Heart left ventricle (tissue), 16 donors: ENCODE data around the gene KSR2. TPM values are rescaled to one million over a fixed set of nuclear protein-coding genes. Genes with fewer than 3 reads are reported as not detected.
"Not testable (repeated sequence)": the region's sequence is repeated elsewhere in the genome, so short reads cannot be mapped to it uniquely, and the experiment has no call there.

Experiments used
- ATAC-seq, 4 donors: fragments of 200-7000 bp; cut with Tn5 transposase; one replicate each; pipeline ENCODE4 v1.9.1; 2020 to 2022; ENCODE audit warnings: moderate library complexity in 4 of 4, mild to moderate bottlenecking in 3 of 4, moderate number of reproducible peaks in 1 of 4
- DNase-seq, 5 donors: peaks; one replicate each; pipeline ENCODE4 v3.0.0-alpha.2; 2020
- H3K27ac ChIP-seq, 12 donors: fragments of 200-600 bp; sonication (generic) in 4 of 12; one replicate each; pipeline versions ENCODE4 v1.5.0 to v1.8.0; 2016 to 2022; ENCODE audit warnings: mild to moderate bottlenecking in 2 of 12
- H3K27me3 ChIP-seq, 9 donors: fragments of 200-600 bp; sonication (generic) in 2 of 9; one replicate each; pipeline versions ENCODE4 v1.5.1 to v1.8.0; 2016 to 2022; ENCODE audit warnings: mild to moderate bottlenecking in 3 of 9
- H3K36me3 ChIP-seq, 9 donors: fragments of 200-600 bp; sonication (generic) in 2 of 9; one replicate each; pipeline versions ENCODE4 v1.5.0 to v1.8.0; 2018 to 2022; ENCODE audit warnings: mild to moderate bottlenecking in 2 of 9
- H3K4me1 ChIP-seq, 12 donors: fragments of 200-600 bp; sonication (generic) in 4 of 12; one replicate each; pipeline versions ENCODE4 v1.5.0 to v1.8.0; 2016 to 2022; ENCODE audit warnings: mild to moderate bottlenecking in 3 of 12
- H3K4me3 ChIP-seq, 12 donors: fragments of 200-600 bp; sonication (generic) in 4 of 12; one replicate each; pipeline versions ENCODE4 v1.5.0 to v1.8.0; 2017 to 2022; ENCODE audit warnings: mild to moderate bottlenecking in 9 of 12, moderate library complexity in 4 of 12
- H3K9me3 ChIP-seq, 12 donors: fragments of 200-600 bp; sonication (generic) in 4 of 12; one replicate each; pipeline versions ENCODE4 v1.5.0 to v1.8.0; 2016 to 2022; ENCODE audit warnings: mild to moderate bottlenecking in 1 of 12
- CTCF ChIP-seq, 12 donors: fragments of 200-600 bp; sonication (generic) in 4 of 12; IDR thresholded peaks; one replicate each; pipeline versions ENCODE4 v1.5.0 to v1.8.0; 2018 to 2022; ENCODE audit warnings: antibody characterized with exemption in 12 of 12, mild to moderate bottlenecking in 5 of 12
- POLR2A ChIP-seq, 2 donors: fragments of 450-650 bp; IDR thresholded peaks; one replicate each; pipeline ENCODE4 v1.6.1; 2017; ENCODE audit warnings: antibody characterized with exemption in 2 of 2, mild to moderate bottlenecking in 2 of 2, moderate library complexity in 2 of 2
- WGBS, 4 donors: extraction: QIAGEN DNeasy Blood & Tissue Kit in 2 of 4; methylation state at CpG; one replicate each; pipeline versions ENCODE4 v1.1.5 to v1.1.7; 2013 to 2018; 5-methylcytosine and 5-hydroxymethylcytosine counted together
- intact Hi-C, 10 donors: fragments of 100-400 bp; cut with DNase I; formaldehyde crosslinking; loops; one replicate each; pipeline versions ENCODE4 v1.11.1 to v1.14.2; 2022
- polyA plus RNA-seq, 2 donors: library from polyadenylated mRNA; stranded (reverse); fragments of 200-250 nt; gene quantifications; one replicate each; pipeline ENCODE4 v1.2.3, GENCODE V29; 2013
- total RNA-seq, 9 donors: library from RNA; depleted of rRNA in 2 of 9; stranded (reverse); fragments of >200 nt in 2 of 9; fragmentation: NEBNext Ultra II Directional in 3 of 9; extraction: Animal tissue kit (Norgen Biotek cat#: 25700) in 3 of 9; gene quantifications; one replicate each; pipeline versions ENCODE4 v1.1.0 to v1.2.4, GENCODE V29; 2016 to 2023
- donor health status: ischemic (EF 13 %, LVEDD 7.1; RV severe dilation, severe dysfunction).
- donor health status: healthy with polysubstance abuse.
- donor health status: DM: no; HTN: yes; CAD: no.
- donor health status: DM: no; HTN: no; CAD: no.
- donor health status: ischemic (EF 25% LVEDD 6.9; RV normal size, moderate dysfunction).
- donor health status: ischemic (EF 25% LVEDD 5.7; RV mildly dilated, moderate dysfunction).
- donor health status: healthy.
- donor health status: DM: yes; HTN: yes; CAD: no.
- donor health status: ischemic (EF 35%, LVEDD 5.7; RV mildly dilated, moderate dysfunction).
- donor health status: nonischemic (EF 11% LVEDD 7.7; RV severe dilation, severe dysfunction).
- donor health status: DM: yes; HTN: yes; CAD: no.
- donor health status: PGD.
- donor health status: ischemic (EF 29% LVEDD 5.4; RV normal size, mild dysfunction).
- donor health status: nonischemic (EF 23%, LVEDD 6.1; RV moderate dilation, normal function).

KSR2 gene
- total and polyA plus RNA-seq, 11 donors, result under 0.01 to 0.02 (median 0.02) TPM; not detected in 8

- no peak for ATAC-seq
- Histone ChIP-seq H3K9me3 (no peaks in the 10 kb centered on the region), H3K27me3 (peaks cover 0 to 31% (median 0%) of the 10 kb centered on the region in 9 donors), H3K27ac (no peak overlapping the region), H3K4me3 (no peak overlapping the region), H3K4me1 (no peaks in the 10 kb centered on the region), H3K36me3 (no peaks in the 10 kb centered on the region)
- intact Hi-C loops, result no loop called here
- TF ChIP-seq POLR2A (IDR thresholded peaks at IDR 0.05) (no peak), CTCF (IDR thresholded peaks at IDR 0.05) (no peak)
- 66 to 77% (median 69%) methylated on average over 7 of the region's 7 CpGs for WGBS, 4 donors
- DNase-seq, result no peak
Observed at GRCh38 chr12:117805865-117806264, 162.9 kb downstream of the KSR2 start.

- Histone ChIP-seq H3K4me3 (no peak overlapping the region), H3K36me3 (no peaks in the 10 kb centered on the region), H3K4me1 (no peaks in the 10 kb centered on the region), H3K27me3 (peaks cover 0 to 9% (median 0%) of the 10 kb centered on the region in 9 donors), H3K27ac (no peak overlapping the region), H3K9me3 (no peaks in the 10 kb centered on the region)
- TF ChIP-seq CTCF (IDR thresholded peaks at IDR 0.05), result no peak
- no peak for TF ChIP-seq POLR2A (IDR thresholded peaks at IDR 0.05)
- ATAC-seq (no peak), DNase-seq (no peak)
- intact Hi-C loops, result no loop called here
- WGBS, 4 donors, result 69 to 75% (median 74%) methylated on average over 6 of the region's 6 CpGs
Observed at GRCh38 chr12:117803001-117803400, 165.8 kb downstream of the KSR2 start.

- H3K9me3 ChIP-seq, H3K36me3 ChIP-seq, ATAC-seq, DNase-seq, H3K27ac ChIP-seq, H3K4me3 ChIP-seq, H3K27me3 ChIP-seq, H3K4me1 ChIP-seq, intact Hi-C loops: not testable (repeated sequence)
- WGBS, 4 donors, result 84 to 90% (median 87%) methylated on average over 6 of the region's 6 CpGs
Observed at GRCh38 chr12:117800711-117801110, 168.1 kb downstream of the KSR2 start.

- intact Hi-C loops, result no loop called here
- Histone ChIP-seq H3K4me1 (no peaks in the 10 kb centered on the region), H3K27ac (no peak overlapping the region), H3K36me3 (no peaks in the 10 kb centered on the region), H3K4me3 (no peak overlapping the region), H3K9me3 (no peaks in the 10 kb centered on the region), H3K27me3 (no peaks in the 10 kb centered on the region)
- DNase-seq, result no peak
- 89 to 94% (median 92%) methylated on average over 3 of the region's 3 CpGs for WGBS, 4 donors
- ATAC-seq, result no peak
- TF ChIP-seq CTCF (IDR thresholded peaks at IDR 0.05) (no peak), POLR2A (IDR thresholded peaks at IDR 0.05) (no peak)
Observed at GRCh38 chr12:117797202-117797601, 171.6 kb downstream of the KSR2 start.

GRCh38 chr12:117792877-117793424 lies 175.8 kb downstream of the KSR2 start:
- H3K27ac ChIP-seq, result no peak overlapping the region
- no peaks in the 10 kb centered on the region for H3K9me3 ChIP-seq
- TF ChIP-seq POLR2A (IDR thresholded peaks at IDR 0.05), result no peak
- DNase-seq, result no peak
- intact Hi-C loops, result no loop called here
- 90 to 95% (median 91%) methylated on average over 8 of the region's 8 CpGs for WGBS, 4 donors
- no peak for ATAC-seq
- H3K4me1 ChIP-seq, result no peaks in the 10 kb centered on the region
- H3K27me3 ChIP-seq, result peaks cover 0 to 11% (median 0%) of the 10 kb centered on the region in 9 donors
- no peaks in the 10 kb centered on the region for H3K36me3 ChIP-seq
- no peak overlapping the region for H3K4me3 ChIP-seq
